Mammary epithelial cell (primary cell): ENCODE data around the gene WLS.

Source experiments
- CTCF ChIP-seq, 2 donors: IDR thresholded peaks in 1 of 2; conservative IDR thresholded peaks in 1 of 2; 2 replicates each; pipeline ENCODE4 v1.5.1; 2011 to 2012; ENCODE audit warnings: inconsistent platforms in 2 of 2, low read length in 2 of 2, mild to moderate bottlenecking in 2 of 2, control low read depth in 1 of 2, low read depth in 1 of 2; ENCODE audit not compliant: insufficient read depth in 1 of 2; ENCODE audit errors: extremely low read depth in 1 of 2
- EZH2 ChIP-seq: IDR thresholded peaks from 2 replicates; pipeline ENCODE4 v1.6.1; 2012; ENCODE audit warnings: low read length, inconsistent platforms, borderline replicate concordance

GRCh38 chr1:68174738-68175113, 57.6 kb downstream of the WLS start:
- TF ChIP-seq CTCF (conservative IDR thresholded peaks at IDR 0.05 in 1 of 2, IDR thresholded peaks at IDR 0.05 in 1 of 2; ENCODE audit: extremely low read depth in 1 of 2, insufficient read depth in 1 of 2, low read depth in 1 of 2, low read length in 2 of 2) (no peak), EZH2 (no peak)
